Hepatic stellate cell (primary cell): ENCODE results near the gene LONP1.
"Not testable (repeated sequence)": the region's sequence is repeated elsewhere in the genome, so short reads cannot be mapped to it uniquely, and the experiment has no call there.

Experiments
- DNase-seq: peaks from one replicate; pipeline ENCODE4 v3.0.0; 2011; ENCODE audit warnings: low spot score

The LONP1 gene

DNA sequence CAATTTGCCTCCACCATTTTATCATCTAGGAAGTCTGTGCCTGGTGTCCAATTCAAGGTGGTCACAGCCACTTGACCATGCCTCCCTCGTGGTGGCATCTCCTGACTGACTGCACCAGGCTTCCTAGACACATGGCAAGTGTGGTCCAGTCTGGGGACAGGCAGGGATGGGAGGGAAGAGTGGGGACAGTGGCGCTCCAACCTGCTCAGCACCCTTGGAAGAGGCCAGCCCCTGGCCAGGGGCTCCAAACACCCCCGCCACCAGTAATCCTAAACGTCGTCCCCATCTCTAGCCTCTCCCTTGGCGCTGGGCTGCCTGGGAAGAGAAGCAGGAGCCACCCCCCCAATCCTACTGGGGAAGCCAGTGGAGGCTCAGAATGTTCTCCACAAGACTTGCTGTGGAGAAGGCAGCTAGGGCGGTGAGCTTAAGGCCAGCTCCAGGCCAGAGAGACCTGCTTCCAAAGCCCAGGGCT lies 27.2 kb downstream of the LONP1 start:
- DNase-seq: no peak

DNA sequence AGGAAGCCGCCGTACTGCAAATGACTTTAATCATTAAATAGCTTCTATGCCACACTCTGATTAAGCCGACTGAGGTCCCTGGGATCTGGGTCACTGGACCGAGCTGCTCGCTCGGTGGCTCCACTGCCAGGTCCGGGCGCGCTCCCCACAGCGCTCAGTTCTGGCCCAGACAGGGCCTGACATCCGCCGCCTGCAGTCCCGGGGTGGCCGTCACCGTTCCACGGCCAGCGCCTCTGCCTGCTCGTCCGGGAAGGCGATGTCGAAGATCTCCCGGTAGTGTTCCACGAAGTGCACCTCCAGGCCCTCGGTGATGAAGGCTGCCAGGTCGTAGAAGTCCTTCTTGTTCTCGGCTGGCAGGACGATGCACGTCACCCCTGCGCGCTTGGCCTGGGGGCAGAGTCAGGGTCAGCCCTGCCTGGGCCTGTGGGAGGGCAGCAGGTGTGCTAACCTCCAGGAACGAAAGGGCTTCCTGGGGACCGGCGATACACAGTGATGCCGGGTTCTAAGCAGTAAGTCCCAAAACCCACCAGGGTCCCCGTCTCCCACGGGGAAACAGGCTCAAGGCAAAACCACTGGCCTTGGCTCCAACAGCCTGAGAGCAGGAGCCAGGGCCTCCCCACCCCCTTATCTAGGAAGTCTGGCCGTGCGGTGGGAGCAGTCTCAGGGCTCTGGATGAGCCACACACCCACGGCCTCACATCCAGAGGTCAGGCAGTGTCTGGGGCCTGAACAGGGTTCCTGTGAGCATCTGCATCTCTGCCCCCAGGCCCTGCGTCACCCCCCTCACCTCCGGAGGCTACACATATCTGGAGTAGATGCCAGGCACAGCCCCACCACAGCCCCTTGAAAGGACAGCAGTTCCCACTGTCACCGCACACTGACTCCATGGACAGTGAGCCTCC lies 27.9 kb downstream of the LONP1 start:
- no peak for DNase-seq

DNA sequence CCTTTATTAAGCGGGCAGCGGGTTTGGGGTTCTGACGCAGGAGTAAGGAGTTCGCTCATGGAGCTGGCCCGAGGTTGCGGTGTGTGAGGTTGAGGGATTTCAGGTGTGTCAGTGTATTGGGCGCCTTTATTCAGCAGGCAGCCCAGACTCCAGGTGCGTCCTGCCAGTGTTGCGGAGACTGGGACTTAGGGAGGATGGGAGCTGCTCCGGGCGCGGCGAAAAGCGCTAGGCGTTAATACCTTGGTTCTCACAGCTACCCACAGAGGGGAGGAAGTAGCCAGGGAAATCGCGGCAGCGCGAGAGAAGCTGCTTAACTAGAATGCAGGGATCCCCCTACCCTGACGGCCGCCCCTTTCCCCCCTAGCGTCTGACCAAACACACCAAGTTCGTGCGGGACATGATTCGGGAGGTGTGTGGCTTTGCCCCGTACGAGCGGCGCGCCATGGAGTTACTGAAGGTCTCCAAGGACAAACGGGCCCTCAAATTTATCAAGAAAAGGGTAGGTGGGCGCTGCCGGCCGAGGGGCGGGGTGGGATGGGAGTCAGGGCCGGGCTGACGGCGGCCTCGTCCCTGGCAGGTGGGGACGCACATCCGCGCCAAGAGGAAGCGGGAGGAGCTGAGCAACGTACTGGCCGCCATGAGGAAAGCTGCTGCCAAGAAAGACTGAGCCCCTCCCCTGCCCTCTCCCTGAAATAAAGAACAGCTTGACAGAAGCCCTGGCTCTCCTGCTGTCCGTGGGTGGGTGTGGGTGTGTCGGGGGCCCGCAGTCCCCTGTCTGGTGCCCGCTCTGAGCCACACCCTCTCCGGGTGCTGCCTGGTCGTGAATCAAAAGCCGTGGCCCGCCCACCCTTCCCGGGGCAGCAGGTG lies 28.8 kb downstream of the LONP1 start:
- no peak for DNase-seq

DNA sequence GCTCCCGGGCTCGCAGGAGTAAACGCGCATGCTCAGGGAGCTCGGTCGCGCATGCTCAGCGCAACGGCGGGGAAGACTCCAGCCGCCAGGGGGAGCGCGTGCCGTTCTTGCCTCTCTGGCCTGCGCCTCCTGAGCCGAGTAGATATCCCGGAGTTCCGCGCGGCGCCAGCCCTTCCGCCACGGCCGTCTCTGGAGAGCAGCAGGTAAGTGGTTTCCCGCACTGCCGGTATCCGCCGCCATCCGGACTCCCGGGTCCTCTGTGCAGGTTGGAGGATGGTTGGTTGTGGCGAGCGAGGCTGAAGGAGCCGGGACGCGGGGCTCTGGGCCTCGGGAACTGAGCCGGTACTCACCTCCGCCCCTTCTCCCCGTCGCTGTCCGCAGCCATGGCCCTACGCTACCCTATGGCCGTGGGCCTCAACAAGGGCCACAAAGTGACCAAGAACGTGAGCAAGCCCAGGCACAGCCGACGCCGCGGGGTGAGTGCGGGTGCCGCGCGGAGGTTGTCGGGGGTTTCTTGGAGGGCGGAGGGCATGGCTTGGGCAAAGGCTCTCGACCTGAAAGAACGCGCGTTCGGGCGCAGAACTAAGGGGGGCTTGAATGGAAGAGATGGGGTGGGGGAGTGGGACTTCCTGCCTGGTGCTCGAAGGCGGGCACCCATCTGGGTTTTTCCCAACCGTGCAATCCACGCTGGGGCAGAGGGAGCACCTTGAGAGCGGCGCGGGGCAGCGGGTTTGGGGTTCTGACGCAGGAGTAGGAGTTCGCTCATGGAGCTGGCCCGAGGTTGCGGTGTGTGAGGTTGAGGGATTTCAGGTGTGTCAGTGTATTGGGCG lies 29.6 kb downstream of the LONP1 start, which contains the start of gene RPL36:
Gene RPL36 (plus strand): TSS at position 171 of the 830 bp plus-strand sequence. CDS start 213 bp downstream, at position 384.
- peak; percentile 98 for DNase-seq

DNA sequence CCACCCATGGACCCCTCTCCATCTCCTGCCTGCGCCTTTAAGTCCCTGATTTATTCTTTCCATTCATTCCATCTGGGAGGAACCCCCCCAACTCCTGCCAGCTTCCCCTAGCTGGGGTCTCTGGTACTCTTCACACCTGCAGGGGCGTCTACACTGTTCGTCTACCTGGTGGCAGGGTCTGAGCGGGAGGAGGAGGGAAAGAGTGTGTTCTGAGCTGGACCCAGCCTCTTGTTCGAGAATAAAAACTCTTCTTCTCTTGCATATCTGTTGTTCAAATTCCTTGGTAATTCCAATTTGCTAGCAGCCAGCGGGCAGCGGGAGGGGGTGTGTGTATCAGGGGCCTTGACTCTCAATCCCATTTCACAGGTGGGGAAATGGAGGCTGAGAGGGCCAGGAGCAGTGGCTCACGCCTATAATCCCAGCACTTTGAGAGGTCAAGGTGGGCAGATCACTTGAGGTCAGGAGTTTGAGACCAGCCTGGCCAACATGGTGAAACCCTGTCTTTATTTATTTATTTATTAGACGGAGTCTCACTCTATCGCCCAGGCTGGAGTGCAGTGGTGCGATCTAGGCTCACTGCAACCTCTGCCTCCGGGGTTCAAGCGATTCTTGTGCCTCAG lies 31.6 kb downstream of the LONP1 start:
- not testable (repeated sequence) for DNase-seq

DNA sequence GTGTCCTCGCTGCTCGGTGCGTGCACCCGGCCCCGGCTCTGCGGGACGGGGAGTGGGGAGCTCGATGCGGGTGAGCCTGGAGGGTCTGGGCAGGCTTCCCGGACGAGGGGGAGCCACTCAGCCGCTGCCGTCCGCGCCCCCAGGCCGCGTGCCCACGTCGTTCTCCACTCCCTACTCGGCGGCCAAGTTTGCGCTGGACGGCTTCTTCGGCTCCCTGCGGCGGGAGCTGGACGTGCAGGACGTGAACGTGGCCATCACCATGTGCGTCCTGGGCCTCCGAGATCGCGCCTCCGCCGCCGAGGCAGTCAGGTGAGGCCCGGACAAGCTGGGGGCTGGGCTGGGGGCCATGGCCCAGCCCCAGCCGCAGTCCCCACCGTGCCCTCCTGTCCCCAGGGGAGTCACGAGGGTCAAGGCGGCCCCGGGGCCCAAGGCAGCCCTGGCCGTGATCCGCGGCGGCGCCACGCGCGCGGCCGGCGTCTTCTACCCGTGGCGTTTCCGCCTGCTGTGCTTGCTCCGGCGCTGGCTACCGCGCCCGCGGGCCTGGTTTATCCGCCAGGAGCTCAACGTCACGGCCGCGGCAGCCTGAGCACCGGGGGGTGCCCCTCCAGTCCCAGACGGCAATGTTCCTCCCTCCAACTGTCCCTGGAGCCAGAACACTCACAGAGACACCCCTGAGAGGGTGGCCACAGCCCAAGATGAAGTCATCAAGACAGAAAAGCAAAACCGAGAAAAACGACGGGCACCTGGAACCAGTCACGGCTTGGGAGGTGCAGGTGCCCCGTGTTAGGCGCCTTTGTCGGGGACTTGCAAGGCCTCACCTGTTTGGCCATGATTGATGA lies 32.4 kb downstream of the LONP1 start:
- no peak for DNase-seq

DNA sequence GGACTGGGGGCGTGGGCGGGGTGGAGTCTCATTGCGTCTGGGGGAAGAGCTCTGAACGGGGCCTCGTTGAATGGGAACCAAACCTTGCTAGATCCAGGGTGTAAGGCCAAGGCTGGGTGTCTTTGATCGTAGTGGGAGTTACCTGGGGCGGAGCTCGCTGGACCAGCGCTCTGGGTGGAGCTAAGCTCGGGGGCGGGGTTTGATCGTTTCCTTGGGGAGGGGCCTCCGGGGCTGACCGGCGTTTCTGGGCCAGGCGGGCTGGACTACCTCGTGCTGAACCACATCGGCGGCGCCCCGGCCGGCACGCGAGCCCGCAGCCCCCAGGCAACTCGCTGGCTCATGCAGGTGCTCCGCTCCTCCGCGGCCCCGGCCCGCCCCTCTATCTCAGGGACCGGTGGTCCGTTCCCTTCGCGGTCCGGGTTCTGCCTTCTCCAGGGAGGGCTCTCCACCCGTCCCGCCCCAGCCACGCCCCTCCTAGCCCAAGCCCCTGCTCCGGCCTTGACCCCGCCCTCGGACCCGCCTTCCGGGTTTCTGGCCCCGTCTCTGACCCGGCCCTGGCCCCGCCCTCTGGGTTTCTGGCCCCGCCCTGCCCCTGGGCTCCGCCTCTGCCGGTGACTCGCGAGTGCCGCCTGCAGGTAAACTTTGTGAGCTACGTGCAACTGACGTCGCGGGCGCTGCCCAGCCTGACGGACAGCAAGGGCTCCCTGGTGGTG lies 33.1 kb downstream of the LONP1 start:
- DNase-seq: peak; percentile 96

DNA sequence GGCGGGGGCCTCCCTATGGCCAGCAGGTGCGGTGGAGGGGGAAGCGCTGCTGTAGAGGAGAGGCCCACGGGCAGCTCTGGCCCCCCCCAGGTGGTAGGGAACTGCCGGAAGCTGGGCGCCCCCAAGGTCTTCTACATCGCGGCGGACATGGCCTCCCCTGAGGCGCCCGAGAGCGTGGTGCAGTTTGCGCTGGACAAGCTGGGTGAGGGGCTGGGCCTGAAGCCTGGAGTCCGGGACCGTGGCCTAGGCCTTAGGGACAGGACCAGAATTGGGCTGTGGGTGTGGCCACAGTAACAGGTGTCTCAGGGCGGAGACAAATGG lies 33.7 kb downstream of the LONP1 start:
- DNase-seq: no peak

DNA sequence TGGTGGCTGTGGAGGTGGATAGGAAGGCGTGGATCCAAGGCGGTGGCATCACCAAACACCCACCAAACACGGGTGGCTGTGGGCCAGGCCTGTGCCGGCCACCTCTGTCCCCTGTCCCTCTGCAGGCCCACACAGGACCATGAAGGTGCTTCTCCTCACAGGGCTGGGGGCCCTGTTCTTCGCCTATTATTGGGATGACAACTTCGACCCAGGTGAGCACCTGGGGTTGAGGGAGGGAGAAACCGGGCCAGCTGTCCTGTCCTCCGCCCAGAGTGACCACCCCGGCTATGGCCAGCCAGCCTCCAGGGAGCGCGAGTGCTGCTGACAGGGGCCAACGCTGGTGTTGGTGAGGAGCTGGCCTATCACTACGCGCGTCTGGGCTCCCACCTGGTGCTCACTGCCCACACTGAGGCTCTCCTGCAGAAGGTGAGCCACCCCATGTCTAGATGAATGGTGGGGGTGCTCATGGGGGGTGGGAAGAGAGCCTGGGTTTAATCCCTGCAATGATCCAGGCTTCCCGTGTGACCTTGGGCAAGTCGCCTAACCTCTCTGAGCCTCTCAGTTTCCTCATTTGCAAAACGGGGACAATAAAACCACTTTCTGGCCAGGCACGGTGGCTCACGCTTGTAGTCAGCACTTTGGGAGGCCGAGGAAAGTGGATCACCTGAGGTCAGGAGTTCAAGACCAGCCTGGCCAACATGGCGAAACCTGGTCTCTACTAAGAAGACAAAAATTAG lies 35.1 kb downstream of the LONP1 start:
- DNase-seq: no peak

DNA sequence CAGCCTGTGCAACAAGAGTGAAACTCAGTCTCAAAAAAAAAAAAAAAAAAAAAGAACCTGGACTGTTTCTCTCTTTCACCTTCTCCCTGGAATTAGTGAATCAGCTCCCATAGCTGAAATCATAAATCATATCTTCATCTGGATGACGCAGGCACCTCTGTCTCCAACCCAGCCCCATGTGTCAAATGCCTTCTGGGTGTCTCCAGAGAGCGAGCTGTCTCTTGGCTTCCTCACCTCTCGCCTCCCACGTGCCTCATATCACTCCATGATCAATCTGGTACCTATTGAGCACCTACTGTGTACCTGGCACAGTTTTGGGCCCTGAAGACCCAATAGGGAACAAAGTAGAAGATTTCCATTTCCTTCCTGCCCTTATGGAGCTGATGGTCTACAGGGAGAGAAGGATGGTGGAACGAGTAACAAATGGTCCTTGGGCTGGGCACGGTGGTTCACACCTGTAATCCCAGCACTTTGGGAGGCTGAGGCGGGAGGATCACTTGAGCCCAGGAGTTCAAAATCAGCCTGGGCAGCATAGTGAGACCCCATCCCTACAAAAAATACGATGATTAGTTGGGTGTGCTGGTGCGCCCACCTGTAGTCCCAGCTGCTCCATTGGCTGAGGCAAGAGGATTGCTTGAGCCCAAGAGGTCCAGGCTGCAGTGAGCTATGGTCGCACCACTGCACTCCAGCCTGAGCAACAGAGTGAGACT lies 36.6 kb downstream of the LONP1 start:
- DNase-seq: no peak

DNA sequence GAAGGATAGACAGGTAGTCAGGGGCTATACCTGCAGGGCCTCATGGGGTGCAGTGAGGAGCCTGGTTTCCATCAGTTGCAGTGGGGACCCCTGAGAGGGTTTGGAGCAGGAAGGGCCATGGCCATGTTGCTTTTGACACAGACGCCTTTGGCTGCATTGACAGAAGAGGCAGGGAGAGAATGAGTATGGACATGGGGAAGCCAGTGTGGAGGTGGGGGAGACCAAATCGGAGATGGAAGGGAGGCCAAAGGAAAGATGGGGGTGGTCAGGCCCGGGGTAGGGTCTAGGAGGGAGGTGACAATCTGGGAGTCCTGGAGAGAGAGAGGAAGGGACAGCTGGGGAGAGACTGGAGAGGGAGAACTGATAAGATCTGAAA lies 37.9 kb downstream of the LONP1 start:
- no peak for DNase-seq

DNA sequence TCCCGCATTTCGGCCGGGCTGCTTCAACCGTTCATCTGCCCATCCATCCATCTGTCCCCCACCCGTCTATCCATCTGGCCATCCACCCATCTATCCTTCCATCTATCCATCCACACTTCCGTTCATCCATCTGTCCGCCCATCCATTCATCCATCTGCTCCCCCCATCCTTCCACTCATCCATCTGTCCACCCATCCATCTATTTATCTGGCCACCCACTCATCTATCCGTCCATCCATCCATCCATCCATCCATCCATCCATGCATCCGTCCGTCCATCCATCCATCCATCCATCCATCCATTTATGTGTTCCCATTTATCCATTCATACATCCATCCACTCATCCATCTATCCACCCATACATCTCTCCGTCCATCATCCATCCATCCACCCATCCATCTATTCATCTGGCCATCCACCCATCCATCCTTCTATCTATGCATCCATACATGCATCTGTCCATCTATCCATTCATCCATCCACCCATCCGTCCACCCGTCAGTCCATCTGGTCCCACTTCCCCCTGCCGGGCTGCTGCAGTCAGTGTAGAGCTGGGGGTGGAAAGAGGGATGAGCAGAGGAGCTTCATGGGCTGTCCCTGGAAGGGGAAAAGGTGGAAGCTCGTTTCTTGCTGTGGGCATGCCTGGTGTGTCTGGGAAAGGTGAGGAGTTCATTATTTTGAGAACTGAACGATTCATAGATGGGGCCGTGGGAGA lies 38.4 kb downstream of the LONP1 start:
- no peak for DNase-seq

DNA sequence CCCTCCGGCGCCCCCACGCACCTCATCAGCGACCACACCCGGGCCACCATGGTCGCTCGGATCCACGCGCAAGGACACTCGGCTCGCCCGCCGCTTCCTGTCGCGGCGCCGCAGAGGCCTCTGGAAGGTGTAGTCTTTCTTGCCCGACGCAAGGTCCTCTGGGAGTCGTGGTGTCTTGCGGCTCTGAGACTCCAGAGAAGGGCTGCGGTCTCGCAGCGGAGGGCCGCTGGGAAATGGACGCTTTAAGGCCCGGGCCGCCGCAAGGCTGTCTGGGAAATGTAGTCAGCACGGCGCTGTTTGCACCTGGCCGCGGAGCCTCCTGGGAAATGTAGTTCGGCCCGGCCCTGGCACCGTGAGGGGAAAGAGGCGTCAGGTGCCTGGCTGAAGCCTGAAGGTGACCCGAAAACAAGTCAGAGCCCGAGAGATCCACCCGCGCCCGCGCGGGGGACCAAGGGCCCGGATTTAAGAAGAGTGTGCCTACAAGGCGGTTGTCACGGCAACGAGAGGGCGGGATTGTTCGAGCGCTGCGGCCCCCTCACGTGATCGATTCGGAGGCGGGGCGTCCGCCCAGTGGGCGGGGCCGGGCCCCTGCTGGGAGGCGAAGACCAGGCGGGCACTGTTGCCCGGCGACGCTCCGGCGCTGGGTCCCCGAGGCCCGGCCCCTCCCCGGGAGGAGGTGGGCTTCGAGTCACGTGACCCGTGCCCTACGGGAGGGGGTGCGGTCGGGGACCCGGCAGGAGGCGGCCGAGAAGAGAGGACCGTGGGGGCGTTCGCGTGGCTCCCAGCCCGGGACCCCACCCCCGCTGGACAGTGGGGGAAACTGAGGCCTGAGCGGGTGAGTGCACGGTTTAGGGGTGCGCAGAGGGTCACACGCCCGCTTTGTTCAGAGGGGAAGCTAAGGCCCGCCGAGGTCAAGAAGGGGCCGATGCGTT lies 39.2 kb downstream of the LONP1 start, which contains the start of the genes HSD11B1L and MICOS13:
Gene HSD11B1L (plus strand): TSS at position 591 of the 932 bp plus-strand sequence. CDS start 3,806 bp downstream, outside the sequence.
Gene MICOS13 (minus strand): TSS at position 80 of the 932 bp plus-strand sequence. CDS start 30 bp downstream, at position 50.
- DNase-seq: peak; percentile 99

DNA sequence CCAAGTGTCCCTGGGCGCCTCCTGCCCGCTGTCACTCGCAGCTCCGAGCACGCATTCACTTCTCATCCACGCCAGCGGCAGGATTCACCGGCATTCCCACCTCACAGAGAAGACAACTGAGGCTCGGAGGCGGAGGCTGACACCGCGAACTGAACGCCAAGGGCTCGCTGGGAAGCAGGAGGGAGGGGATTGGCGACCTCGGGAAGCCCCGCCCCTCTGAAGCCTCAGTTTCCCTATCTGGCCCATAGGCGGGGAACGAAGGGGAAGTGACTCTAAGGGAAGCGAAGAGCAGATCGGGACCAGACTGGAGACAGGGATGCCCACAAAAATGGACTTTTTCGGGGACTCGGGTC lies 39.9 kb downstream of the LONP1 start:
- peak; percentile 59 for DNase-seq

DNA sequence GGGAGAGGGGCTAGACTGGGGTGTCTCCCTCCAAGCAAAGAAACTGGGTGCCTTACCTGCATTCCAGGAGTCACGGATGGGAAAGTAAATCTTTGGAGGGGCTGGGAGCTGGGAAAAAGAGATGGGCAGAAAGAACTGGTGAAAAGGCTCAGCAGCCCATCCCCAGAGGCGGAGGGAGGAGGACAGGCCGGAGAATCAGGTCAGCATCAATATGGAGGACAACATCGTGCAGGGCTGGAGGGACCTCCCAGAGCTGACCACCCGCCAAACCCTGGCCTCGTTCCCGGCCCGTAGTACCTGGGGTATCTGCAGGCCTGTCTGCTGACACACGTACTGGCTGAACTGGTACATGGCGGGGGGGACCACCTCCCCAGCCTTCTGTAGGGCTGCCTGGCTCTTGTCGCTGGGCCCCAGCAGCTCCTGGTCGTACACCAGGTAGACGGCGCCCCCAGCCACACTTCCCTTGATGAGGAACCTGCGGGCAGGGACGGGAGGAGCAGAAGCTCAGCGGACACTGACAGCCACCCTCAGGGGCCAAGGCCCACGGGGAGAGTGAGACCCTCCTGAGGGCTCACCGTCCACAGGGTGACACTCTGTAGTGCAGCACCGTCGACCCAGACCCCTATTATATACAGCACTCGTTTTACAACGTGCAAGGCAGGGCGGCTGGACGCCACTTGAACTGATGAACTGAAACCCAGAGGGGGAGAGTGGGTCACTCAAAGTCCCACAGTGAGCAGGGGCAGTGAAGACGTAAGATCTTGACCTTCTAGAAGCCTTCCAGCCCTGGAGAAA lies 40.5 kb downstream of the LONP1 start:
- no peak for DNase-seq
